ENCODE data around the gene SSTR3.

SSTR3 gene

GRCh38 chr22:37211075-37211865 lies 1.0 kb downstream of the SSTR3 start:
- H3K4me3 ChIP-seq (ENCODE audit: low read depth, low read length): no peak overlapping the region
- TF ChIP-seq CTCF (IDR thresholded peaks at IDR 0.05; ENCODE audit: low read depth, low read length): no peak

GRCh38 chr22:37210041-37210803 lies 2.1 kb downstream of the SSTR3 start:
- H3K4me3 ChIP-seq (ENCODE audit: low read depth, low read length): no peak overlapping the region
- TF ChIP-seq CTCF (IDR thresholded peaks at IDR 0.05; ENCODE audit: low read depth, low read length): no peak

- TF ChIP-seq CTCF (IDR thresholded peaks at IDR 0.05; ENCODE audit: low read depth, low read length): no peak
- no peak overlapping the region for H3K4me3 ChIP-seq (ENCODE audit: low read depth, low read length)
These were observed 3.0 kb downstream of the SSTR3 start for GRCh38 chr22:37209140-37209845.

GRCh38 chr22:37208401-37209139 lies 3.7 kb downstream of the SSTR3 start:
- no peak for TF ChIP-seq CTCF (IDR thresholded peaks at IDR 0.05; ENCODE audit: low read depth, low read length)
- H3K4me3 ChIP-seq (ENCODE audit: low read depth, low read length): no peak overlapping the region

GRCh38 chr22:37207981-37208380 lies 4.3 kb downstream of the SSTR3 start:
- TF ChIP-seq CTCF (IDR thresholded peaks at IDR 0.05; ENCODE audit: low read depth, low read length): no peak
- H3K4me3 ChIP-seq (ENCODE audit: low read depth, low read length): no peak overlapping the region

GRCh38 chr22:37206841-37207821 lies 5.1 kb downstream of the SSTR3 start:
- no peak overlapping the region for H3K4me3 ChIP-seq (ENCODE audit: low read depth, low read length)
- no peak for TF ChIP-seq CTCF (IDR thresholded peaks at IDR 0.05; ENCODE audit: low read depth, low read length)
